Left cardiac atrium (tissue), 4 donors: ENCODE results near the gene SLFN13. TPM values are rescaled to one million over a fixed set of nuclear protein-coding genes. Genes with fewer than 3 reads are reported as not detected.
"Not testable (repeated sequence)": the region's sequence is repeated elsewhere in the genome, so short reads cannot be mapped to it uniquely, and the experiment has no call there.

Experiments used
- ATAC-seq, 2 donors: fragments of 200-7000 bp; cut with Tn5 transposase; one replicate each; pipeline ENCODE4 v1.9.1; 2020; ENCODE audit warnings: mild to moderate bottlenecking in 2 of 2, moderate library complexity in 2 of 2
- DNase-seq: peaks from one replicate; pipeline ENCODE4 v3.0.0-alpha.2; 2020
- intact Hi-C, 2 donors: fragments of 100-400 bp; cut with DNase I; formaldehyde crosslinking; loops; one replicate each; pipeline versions ENCODE4 v1.14.1 to v1.15.1; 2022 to 2023
- long read RNA-seq: library from polyadenylated mRNA; unstranded; transcript quantifications from one replicate; pipeline ENCODE4 v2.0.0, GENCODE V29; 2021
- total RNA-seq, 2 donors: library from RNA; stranded (reverse); fragmentation: NEBNext Ultra II Directional; extraction: Animal tissue kit (Norgen Biotek cat#: 25700); gene quantifications; one replicate each; pipeline ENCODE4 v1.2.1, GENCODE V29; 2021
- donor health status: DM: no; HTN: yes; CAD: no.
- donor health status: DM: no; HTN: yes; CAD: no; lungs with severe emphysema.
- donor health status: DM: yes; HTN: yes; CAD: no.
- donor health status: Dilated cardiomyopathy.

The SLFN13 gene
- 1 to 10 TPM; 6.3 to 7.5 TPM for total RNA-seq
- long read RNA-seq, result 0 reads

DNA sequence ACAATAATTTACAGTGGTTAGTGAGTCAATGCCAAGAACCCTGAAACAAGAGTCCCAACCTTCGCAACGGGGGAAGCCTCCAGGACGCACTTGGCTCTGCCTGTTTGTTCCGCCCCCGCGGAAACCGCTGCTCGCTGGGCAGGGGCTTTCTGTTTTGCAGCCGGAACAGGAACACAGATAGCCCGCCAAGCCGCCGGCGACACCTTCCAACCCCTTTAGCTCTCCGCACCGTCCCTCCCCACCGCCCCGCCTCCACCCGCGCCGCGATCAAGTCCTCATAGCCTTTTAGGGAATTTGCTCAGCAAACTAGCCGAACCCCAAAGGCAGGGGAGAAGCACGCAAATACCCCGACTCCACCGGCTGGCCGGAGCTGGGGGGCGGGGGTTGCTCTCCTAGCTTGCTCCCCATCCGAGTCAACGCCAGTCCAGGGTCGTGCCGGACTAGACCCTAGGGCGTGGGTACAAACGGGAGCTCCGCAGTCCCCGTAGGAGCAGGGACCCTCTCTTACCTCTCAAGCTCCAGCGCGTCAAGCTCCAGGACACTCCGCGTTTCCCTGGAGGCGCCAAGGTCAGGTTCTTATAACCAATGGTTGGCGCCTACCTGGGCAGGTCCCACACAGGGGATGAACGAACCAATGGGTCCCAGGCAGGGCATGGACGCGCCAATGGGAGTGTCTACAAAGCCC lies at the start of gene SLFN13:
Gene SLFN13 (minus strand): TSS at position 553 of the 685 bp plus-strand sequence. CDS start 3,086 bp downstream, outside the sequence.
- ATAC-seq (peak; percentile 87 to 91), DNase-seq (peak; percentile 87)
- intact Hi-C loops, result no loop called here

DNA sequence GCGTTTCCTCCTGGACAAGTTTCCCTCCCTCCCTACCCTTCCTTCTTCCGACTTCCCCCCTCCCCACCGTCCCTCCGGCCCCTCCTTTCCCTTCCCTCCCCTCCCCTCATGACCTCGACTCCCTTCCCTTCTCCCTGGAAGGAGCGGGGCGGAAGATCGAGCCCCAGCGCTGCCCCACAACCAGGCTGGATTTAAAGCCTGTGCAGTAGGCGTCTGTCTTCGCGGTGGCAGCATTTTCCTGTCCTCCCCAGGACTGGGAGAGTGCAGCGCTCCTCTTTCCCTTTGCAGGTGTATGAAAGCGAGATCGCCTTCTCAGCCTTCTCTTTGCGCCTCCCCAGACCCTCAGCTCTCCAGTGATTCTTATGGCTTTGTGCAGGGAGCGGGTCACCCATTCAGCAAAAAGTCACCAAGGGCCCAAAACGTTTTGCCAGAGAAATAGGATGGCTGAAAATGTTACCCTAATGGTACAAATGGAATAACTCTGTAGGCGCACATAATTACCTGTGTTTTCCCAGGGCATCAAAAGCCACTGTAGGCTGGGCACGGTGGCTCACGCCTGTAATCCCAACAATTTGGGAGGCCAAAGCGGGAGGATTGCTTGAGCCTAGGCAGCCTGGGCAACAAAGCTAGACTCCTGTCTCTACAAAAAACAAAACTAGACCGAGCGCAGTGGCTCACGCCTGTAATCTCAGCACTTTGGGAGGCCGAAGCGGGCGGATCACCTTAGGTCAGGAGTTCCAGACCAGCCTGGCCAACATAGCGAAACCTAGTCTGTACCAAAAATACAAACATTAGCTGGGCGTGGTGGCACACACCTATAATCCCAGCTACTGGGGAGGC lies 48.1 kb upstream of the SLFN13 start:
- intact Hi-C loops, result no loop called here
- no peak for DNase-seq
- no peak for ATAC-seq

GRCh38 chr17:35493040-35493439 lies 44.5 kb upstream of the SLFN13 start:
- intact Hi-C loops, result no loop called here
- DNase-seq, result no peak
- no peak for ATAC-seq

DNA sequence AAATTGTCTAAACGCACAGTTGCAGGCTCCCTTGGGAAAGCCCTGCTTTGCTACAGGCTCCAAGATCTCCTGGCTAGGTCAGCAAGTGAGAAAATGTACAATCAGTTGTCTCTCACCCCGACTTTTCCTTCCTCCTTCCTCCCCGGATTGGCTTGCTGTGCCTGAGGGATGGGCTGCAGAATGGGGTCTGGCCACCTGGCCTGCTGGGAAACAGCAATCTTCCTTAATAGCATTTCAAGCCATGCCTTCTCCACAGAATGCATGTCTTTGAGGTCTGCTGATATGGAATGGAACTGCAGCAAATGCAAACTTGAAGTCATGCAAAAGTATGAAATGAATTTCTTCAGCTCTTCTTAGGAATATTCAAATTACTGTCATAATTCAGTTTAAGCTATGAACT lies 42.9 kb upstream of the SLFN13 start:
- ATAC-seq, result no peak
- no peak for DNase-seq

GRCh38 chr17:35489944-35490343 lies 41.4 kb upstream of the SLFN13 start:
- no peak for DNase-seq
- intact Hi-C loops, result no loop called here
- no peak for ATAC-seq

More for the DNA sequence above, 42.9 kb upstream of the SLFN13 start:
- intact Hi-C loops, result no loop called here

DNA sequence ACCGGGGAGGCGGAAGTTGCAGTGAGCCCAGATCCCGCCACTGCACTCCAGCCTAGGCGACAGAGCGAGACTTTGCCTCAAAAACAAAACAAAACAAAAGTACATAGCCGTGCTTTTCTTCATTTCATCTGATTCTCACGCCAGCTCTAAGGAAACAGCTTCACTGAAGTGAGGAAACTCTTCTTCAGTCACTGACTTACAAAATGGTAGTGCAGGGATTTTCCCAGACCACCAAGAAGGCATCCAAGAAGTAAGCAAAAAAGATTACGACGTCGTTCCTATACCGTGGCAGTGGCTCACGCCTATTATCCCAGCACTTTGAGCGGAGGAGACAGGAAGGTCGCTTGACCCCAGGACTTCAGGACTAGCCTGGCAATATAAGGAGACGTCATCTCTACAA lies 40.4 kb upstream of the SLFN13 start:
- DNase-seq (no peak), ATAC-seq (no peak)
- intact Hi-C loops, result no loop called here

GRCh38 chr17:35486920-35487732 lies 38.6 kb upstream of the SLFN13 start:
- peak; percentile 71 for DNase-seq
- intact Hi-C loops, result no loop called here
- ATAC-seq, result peak; percentile 85 to 86

- intact Hi-C loops, result no loop called here
- DNase-seq, result no peak
- ATAC-seq, result no peak
Measured at GRCh38 chr17:35479271-35479670, 30.7 kb upstream of the SLFN13 start.

GRCh38 chr17:35477248-35477647 lies 28.7 kb upstream of the SLFN13 start:
- no peak for DNase-seq
- intact Hi-C loops, result no loop called here
- ATAC-seq, result no peak

DNA sequence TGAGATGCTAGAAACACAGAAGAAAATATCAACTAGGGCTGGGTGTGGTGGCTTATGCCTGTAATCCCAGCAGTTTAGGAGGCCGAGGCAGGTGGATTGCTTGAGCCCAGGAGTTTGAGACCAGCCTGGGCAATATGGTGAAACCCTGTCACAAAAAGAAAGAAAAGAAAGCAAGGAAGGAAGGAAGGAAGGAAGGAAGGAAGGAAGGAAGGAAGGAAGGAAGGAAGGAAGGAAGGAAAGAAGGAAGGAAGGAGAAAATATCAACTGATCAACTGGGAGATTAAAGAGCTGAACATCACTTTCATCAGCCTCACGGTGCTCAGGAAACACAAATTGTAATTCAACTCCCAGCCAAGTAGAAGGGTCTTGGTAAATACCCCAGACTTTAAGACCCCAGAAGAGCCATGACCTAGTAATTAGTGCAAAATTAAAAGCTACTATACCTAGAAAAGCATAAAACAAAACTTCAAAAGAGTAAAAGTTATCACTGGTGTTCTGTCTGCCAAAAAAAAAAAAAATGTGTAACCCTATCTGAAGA lies 27.8 kb upstream of the SLFN13 start:
- intact Hi-C loops, result no loop called here
- DNase-seq, result no peak
- ATAC-seq, result no peak

- intact Hi-C loops, result no loop called here
- ATAC-seq (no peak), DNase-seq (no peak)
Measured at GRCh38 chr17:35468475-35468874, 19.9 kb upstream of the SLFN13 start.

GRCh38 chr17:35467824-35468223 lies 19.3 kb upstream of the SLFN13 start:
- intact Hi-C loops, result no loop called here
- no peak for ATAC-seq
- DNase-seq, result no peak

DNA sequence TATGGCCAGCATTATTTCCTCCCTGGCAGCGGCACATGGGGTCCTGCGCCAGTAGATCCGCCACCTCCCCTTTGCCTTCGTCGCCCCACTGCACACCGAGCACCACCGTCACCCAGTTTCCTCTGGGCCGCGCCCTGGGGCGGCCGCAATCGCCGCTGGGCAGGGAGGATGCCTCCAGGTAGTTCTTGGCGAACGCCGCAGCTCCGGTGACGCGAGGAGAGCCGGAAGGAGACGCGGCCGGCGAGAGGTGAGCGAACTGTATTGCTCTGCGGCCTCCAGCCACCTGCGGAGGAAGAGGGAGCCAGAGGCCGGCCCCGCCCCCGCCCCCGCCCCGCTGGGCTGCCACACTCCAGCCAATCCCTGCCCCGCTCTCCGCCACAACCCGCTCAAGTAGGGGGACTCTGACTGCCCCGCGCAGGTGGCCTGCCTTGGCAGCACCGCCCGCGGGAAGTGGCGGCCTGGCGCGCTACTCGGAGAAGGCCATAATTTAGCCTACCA lies 11.8 kb upstream of the SLFN13 start:
- DNase-seq (peak; percentile 45), ATAC-seq (peak; percentile 72 to 74)
- intact Hi-C loops, result no loop called here

- DNase-seq, ATAC-seq, intact Hi-C loops: not testable (repeated sequence)
Measured at GRCh38 chr17:35454035-35454434, 5.5 kb upstream of the SLFN13 start.

GRCh38 chr17:35453171-35453570 lies 4.6 kb upstream of the SLFN13 start:
- DNase-seq (no peak), ATAC-seq (no peak)
- intact Hi-C loops, result no loop called here

DNA sequence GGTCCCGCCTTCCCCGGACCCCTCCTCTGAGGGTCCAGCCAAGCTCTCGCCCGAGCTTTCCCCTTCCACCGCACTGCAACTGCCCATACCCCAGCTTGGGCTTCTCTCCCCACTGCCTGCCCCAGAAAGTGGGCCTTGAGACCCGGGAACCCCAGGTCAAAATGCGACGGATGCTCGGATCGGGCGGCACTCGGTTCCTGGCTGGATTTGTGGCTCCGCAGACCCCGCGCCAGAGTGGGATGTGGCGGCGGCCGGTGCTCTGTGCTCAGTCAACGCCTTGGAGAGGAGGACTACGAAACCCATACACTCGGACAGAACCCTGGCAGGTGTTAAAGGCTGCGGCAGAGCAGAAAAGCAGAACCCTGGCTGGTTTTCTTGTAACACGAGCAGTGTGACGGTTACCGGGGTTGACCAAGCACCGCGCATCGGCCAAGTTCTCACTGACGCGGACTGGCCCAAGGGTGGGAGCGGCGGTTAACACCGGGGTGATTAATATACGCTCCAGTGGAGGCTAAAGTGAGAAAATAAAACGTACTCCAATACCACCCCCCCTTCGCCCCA lies 885 bp upstream of the SLFN13 start:
- ATAC-seq, result peak; percentile 42 to 63
- intact Hi-C loops, result no loop called here
- DNase-seq, result peak; percentile 45

- intact Hi-C loops, result no loop called here
- DNase-seq, result no peak
- ATAC-seq, result peak; percentile 13 to 19
Measured at GRCh38 chr17:35448899-35449227, 297 bp upstream of the SLFN13 start.

GRCh38 chr17:35447499-35447898 lies 1.1 kb downstream of the SLFN13 start:
- intact Hi-C loops, result no loop called here
- no peak for ATAC-seq
- DNase-seq, result no peak

- no peak for ATAC-seq
- intact Hi-C loops, result no loop called here
- DNase-seq, result no peak
Measured at GRCh38 chr17:35438433-35438832, 10.1 kb downstream of the SLFN13 start.
